Stimulated activated CD4-positive, alpha-beta T cell treated with anti-CD3 and anti-CD28 coated beads, Interleukin-12 subunit alpha, Interleukin-12 subunit beta, amount 100 ng/mL, for 24 hours (primary cell): ENCODE measurements around the gene COX17.
"Not testable (repeated sequence)": the region's sequence is repeated elsewhere in the genome, so short reads cannot be mapped to it uniquely, and the experiment has no call there.

Source experiments
- DNase-seq, 2 experiments: peaks; one replicate each; pipeline ENCODE4 v3.0.0-alpha.2; 2020; ENCODE audit warnings: low read depth in 2 of 2

COX17 gene, protein sequence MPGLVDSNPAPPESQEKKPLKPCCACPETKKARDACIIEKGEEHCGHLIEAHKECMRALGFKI

DNA sequence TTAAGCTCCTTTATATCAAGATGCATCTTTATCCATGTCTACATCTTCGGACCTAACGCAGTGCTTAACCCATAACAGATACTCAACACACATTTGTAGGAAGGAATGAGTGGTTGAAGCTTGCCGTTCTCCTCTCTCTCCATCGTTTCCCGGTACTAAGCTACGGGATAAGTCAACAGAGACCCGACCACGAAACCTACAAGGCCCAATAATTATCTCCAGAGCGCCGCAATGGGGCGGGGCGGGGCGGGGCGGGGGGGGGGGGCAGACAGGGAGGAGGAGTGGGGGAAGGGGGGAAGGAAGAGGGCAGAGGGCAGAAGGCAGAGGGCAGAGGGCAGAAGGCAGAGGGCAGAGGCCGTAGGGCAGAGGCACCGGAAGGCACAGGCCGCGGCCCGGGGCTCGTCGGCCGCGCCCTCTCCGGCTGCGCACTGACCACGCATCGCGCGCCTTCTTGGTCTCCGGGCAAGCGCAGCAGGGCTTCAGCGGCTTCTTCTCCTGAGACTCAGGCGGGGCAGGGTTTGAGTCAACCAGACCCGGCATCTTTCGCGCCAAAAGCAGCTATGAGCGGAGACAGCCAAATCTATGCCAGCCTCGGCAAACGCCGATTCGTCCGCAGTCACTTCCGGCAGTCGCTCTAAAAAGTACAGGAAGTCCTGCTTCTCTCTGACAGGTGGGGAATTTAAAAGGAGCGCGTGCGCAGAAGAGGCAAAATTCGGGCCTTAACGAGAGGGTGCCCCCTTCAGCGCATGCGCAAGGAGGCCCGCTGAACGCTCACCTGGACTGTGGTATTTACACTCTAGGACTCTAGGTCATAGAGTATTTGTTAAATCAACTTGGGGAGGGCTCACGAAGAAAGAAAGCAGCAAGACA lies at the start of gene COX17:
Gene COX17 (minus strand): TSS at position 636 of the 870 bp plus-strand sequence. CDS start 96 bp downstream, at position 540.
- peak; percentile 89 to 90 for DNase-seq

DNA sequence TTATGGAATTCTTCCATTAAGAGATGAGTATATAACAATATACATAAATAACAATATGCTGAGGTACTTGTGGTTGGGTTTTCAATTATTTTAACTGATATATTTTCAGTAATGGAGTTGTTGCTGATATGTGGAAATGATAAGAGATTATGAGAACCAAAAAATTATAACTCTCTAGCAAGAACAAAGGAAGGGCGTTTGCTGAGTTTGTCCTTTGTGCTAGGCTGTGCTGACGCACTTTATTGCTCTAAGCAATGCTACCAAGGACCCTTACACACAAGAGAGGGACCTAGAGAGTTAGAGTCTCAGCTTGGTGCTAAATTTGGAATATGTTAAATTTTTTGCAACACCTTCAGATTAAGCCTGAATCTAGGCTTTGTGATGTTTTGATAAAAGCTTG lies 49.7 kb upstream of the COX17 start:
- DNase-seq: no peak

DNA sequence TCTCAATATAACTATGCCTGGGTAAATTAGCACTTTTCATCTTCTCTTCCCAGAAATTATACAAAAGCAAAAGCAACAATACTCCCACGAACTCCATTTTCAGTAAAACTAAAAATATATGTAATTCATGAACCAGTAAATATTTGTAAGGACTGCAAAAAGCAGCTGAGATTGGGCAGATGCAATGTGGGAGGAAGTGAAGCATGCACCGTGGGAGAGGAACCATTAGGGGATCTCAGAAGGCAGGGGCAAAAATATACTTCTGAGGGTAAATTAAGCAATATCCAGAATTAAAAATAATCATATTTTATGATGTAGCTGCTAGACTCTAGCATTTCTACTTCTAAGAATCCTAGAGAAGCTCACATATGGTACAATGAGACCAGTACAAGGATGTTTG lies 45.8 kb upstream of the COX17 start:
- no peak for DNase-seq

DNA sequence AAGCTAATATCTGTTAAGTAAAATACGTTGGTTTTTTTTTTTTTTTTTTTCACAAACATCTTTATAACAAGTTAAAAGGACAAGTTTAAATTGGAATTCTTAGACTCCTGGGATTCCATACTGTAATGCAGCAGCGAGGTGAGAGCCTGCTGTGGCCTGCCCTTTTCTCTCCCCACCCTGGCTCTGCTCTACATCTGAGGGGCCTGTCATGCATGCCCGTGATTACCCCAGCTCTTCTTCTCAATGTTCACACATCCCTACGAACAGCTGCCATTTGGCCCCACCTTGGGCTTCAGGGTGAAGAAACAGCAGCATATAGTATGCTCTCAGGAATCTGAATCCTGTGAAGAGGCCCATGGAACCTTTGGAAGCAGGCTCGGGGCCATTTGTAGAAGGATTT lies 40.3 kb upstream of the COX17 start:
- no peak for DNase-seq

DNA sequence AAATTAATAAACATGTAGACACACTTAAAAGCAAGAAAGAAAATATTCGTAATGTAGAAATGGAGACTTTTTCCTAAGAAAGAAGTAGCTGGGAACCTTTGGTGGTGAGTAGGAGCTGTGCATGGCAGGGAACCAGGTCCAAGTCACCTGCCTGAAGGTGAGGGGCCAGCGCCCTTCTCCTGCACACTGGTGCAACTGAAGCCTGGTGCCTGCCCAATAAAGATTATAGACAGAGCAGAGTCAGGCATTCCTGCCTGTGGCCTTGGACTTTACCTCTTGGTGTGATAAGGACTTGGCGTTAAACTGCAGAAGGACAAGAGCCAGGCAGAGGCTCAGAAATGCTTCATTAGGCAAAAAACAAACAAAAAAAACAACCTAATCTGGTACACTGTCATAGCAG lies 39.8 kb upstream of the COX17 start:
- DNase-seq: no peak

DNA sequence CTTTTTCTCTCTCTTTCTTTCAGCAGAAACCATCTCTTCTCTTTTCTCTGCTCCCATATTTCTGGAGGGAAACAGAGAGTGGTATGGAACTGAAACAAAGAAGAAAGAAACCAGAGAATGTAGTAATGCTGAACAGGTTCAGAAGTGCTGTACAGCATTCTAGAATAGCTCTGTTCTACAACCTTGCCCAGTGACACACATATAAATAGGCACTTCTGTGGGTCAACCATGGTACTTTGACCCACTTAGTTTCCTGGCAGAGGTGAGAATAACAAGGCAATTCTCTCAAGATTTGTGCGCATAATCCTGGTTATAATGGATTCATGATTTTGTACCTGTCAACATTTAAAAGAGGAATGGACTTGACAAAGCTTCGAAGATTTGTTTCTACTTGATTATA lies 37.9 kb upstream of the COX17 start:
- no peak for DNase-seq

DNA sequence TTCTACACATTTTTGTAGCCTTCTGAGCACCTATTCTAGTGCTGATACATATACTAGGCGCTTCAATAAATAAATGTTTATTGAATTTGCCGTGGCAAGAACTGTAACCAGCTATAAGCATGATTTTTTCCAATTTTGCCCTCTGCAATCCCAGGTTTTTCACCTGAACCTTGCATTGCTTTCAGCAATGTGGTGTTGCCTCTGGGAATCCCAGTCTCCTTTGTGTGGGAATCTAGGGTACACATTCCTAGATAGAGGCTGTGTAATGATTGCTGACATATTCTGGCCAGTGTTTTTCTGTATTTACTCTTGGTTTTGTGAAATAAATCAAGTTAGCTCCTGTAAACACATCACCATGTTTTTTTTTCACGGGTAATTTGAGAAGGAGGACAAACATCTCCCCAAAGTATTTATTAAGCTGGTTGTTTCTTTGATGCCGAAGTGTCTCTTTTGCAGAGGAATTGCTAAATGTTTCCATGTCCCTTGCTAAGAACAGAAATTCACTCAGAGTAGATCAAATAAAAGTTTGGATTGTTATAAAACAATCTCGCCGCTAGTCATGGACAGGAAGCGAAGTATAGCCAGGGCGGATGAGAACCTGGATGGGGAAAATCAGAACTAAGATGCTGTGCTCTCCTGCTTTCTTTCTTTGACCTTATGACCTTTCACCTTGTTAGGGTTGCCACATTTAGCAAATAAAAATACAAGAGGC lies 26.8 kb upstream of the COX17 start:
- no peak for DNase-seq

DNA sequence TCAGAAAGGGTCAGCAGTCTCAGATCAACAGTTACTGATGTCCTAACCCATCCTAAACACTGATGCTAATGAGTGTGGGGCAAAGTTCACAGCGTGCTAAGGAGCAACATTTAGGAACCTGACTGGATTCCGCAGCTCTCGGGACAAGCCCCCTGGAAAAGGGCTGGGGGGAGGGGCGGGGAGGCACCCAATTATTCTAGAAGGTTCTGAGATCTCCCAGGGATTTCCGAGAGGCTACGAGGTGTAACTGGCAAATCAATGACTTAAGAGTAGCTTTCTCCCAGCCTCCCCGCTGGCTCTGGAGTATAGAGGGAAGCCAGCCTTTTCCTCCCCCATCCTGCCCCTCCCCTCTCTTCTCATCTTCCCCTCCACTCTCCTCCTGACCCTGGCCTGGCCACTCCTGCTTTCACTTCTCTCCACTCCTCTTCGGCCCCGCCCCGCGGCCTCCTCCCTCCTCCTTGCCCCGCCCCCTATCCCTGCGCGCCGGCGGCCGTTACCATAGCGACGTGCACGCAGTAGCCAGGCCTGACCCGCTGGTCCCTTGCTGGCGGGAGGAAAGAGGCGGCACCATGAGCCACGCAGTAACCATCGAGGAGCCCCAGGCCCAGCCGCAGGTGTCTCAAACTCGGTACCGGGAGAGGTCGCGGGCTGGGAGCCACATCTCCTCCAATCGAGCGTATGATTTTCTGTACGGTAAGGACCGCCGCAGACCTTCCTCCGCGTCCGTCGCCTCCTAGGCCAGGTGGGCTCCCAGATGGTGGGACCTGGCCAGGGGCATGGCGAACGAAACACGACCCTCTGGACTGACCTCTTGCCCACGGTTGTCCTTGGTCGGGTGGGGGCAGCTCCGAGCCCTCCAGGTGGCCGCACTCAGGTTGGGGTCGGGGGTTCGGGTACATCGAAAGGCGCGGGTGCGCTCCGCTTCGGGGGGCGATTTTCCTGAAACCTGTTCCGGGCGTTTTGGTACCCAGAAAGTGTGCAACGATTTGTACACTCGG lies 25.6 kb upstream of the COX17 start, which contains the start of gene CFAP91:
Gene CFAP91 (plus strand): TSS at position 493 of the 998 bp plus-strand sequence. CDS start 77 bp downstream, at position 570.
- DNase-seq: peak; percentile 57 to 83

DNA sequence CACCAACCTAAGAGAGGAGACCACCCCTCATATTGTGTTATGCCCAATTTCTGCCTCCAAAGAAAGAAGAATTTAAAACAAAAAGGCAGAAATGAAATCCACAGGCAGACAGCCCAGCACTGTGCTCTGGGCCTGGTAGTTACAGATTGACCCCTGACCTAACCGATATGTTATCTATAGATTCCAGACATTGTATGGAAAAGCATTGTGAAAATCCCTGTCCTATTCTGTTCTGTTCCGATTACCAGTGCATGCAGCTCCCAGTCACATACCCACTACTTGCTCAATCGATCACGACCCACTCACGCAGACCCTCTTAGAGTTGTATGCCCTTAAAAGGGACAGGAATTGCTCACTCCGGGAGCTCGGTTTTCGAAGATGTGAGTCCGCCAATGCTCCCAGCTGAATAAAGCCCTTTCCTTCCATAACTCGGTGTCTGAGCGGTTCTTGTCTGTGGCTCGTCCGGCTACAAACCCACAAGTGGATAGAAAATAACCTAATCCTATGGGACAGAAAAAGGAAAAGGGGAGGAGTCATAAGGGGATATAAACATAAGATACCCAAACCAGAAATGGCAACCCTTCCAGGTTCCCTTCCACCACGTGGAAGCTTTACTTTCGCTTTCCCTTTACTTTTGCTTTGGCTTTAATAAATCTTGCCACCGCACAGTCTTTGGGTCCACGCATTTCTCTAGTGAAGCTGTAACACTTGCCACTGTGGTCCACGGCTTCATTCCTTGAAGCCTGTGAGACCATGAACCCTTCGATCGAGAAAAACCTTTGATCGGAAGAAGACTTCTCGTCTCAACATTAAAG lies 23.9 kb upstream of the COX17 start:
- no peak for DNase-seq

DNA sequence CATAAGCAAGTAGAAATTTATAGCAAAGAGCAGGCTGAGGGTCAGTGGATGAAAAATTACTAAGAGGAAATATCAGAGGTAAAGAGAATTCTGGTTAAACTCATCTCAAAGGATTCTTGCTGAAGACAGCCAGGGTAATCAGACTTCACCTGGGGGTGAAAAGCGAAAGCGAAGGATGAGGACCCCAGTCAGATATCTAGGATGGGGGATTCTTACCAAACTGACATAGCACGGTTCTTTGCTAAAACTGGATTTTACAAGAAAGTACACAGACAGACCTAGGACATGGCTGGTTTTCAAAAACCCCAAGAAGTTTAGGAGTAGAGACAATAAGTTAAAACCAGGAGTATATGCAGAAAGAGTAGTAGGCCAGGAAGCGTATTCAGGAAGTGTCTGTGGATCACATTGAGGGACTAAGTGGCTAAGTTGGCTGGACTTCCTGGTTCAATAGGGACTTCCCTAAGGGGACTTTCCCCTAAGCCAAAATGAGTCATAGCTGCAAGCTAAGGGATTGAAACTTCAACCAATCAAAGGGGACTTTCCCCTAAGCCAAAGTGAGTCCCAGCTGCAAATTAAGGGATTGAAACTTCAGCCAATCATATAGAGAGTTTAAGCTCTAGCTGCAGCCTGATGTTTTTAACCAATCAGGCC lies 23.2 kb upstream of the COX17 start:
- peak; percentile 3 to 16 for DNase-seq

DNA sequence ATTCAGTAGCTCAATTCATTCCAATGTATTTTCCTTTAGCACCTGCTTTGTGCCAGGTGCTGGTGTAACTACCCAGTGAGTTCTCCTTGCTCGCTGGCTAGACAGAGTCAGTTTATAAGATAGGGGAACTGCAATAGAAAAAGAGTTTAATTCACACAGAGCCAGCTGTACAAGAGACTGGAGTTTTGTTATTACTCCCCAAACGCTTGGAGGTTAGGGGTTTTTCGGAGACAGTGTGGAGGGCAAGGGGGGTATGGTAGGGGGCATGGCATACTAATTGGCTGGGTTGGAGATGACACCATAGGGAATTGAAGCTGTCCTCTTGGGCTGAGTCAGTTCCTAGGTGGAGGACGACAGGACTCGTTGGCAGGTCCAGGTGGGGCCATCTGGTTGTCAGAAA lies 20.2 kb upstream of the COX17 start:
- DNase-seq: no peak

DNA sequence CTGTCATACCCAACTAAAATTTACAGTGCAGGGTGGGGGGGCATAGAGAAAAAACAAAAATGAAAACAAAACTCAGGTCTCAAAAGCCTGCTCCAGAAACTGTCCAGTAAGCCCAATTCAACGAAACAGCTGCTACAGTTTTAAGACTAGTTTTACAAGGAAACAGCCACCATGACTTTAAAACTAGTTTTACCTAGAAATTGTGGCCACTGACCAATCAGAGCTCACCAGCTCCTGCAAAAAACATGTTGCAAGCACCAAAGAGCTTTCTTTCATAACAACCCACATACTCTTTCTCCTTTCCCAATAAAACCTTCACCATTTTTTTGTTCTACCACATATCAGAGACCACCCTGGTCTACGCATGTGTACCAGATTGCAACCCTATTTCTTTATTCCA lies 18.3 kb upstream of the COX17 start:
- DNase-seq: no peak

DNA sequence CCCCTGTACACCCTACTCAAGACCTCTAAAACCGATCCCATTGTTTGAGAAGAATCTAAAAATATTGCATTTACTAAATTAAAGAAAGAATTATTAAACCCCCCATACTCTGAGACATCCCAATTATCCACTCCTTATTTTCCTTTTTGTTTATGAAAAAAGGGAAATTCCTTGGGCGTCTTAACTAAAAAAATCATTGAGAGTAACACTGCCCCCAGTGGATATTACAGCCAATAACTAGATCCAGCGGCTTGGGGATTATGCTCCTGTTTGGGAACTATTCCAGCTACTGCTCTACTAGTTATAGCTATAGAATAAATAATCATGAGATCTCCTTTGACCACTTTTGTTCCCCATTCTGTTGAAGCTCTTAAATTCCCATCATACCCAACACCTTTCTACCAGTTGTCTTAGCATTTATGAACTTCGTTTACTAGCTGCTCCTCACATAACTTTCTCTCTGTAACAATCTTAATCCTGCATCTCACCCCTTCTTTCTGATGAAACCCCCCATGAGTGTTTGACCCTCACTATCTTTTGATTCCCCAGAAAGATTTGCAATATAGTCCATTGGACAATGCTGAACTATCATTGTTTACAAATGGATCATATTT lies 12.9 kb upstream of the COX17 start:
- DNase-seq: no peak

DNA sequence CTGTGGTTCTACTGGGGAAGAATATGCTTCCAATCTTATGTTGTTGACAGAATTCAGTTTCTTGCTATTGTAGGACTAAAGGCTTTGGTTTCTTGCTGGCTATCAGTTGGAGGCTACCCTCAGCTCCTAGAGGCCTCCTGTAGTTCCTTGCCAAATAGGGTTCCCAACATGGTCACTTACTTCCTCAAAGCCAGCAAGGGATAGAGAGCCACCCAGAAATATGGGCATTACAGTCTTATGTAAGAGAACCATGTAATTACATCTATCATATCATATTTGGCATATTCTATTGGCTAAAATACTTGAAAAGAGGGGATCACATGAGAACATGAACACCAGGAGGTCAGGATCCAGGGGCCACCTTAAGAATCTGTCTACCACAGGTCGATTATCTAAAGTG lies 6.2 kb upstream of the COX17 start:
- no peak for DNase-seq

DNA sequence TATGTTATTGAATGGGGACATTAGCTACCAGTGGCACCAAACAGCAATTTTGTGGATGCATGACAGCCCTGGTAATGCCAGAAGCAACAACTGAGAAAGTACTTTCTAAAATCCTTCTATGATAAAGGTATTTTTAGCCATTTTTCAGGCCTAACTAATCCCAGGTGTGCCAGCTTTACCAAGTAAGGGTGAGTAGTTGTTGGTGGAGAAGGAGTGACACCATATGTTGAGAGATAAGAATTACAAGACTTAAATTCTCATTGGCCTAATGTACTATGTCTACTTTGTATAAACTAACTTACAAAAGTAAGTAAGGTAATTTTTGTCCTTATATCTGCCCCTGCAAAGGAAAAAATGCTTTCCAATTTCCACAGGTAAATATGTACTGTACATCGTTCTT lies 4.1 kb upstream of the COX17 start:
- no peak for DNase-seq

DNA sequence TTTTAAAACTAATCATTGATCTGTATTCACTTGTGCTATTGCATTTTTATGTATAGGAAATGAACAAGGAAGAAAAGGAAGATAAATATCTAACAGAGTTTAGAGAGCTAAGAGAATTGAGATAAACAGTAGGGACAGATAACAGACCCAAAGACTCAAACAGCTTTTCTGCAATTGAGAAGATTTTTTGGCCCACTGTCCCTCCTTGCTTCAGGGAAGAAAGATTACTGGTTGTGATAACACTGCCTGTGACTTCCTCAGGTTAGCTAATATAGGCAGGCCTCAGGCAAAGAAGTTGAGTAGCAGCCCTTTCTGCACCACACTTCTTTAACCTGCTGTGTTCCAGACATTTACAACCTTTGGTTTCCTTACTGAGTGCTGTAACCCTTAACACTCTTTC lies 2.7 kb upstream of the COX17 start:
- no peak for DNase-seq

DNA sequence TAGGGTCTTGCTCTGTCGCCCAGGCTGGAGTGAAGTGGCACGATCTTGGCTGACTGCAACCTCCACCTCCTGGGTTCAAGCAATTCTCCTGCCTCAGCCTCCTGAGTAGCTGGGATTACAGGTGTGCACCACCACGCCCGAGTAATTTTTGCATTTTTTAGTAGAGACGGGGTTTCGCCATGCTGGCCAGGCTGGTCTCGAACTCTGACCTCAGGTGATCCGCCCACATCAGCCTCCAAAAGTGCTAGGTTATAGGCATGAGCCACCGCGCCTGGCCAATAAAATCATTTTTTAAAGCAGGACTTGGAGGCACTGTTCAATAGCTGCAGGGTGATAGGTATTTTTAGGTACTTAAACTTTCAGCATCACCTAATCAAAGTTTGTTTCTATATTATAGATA lies 1.0 kb upstream of the COX17 start:
- not testable (repeated sequence) for DNase-seq

DNA sequence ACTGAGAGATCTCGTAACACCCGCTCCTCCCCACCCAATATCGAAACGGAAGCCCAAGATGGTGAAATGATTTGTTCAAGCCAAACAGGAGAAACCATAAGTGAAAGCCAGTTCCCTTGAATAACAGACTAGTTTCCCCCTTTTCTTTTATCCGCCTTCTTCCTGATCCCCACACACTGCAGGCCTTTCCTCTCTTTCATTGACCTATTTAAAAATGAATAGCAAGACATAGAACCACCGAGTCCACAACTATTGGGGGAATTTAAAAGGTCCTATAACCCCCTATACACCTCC lies 382 bp upstream of the COX17 start:
- no peak for DNase-seq

DNA sequence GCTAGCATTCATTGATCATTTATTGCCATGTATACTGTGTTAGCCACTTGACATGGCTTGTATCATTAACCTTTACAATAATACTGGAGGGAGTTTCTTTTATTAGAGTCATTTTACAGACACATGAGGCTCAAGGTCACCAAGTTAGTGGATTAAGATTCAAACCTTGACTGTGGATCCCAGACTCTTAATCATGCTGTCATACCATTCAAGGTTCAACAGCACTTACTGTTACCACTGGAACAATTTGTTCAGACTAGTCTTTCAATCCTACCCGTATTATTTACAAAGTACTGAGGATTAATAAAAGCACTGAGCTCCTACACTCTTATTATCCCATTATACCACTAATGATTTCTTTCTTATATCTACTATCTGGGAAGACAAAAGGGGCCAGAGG lies 1.2 kb downstream of the COX17 start:
- DNase-seq: no peak
